IMR-90 (cell line): Measurements from ENCODE around the gene DPP10. TPM values are rescaled to one million over a fixed set of nuclear protein-coding genes. Genes with fewer than 3 reads are reported as not detected.

ENCODE experiments used
- ATAC-seq: fragments of 200-7000 bp; cut with Tn5 transposase; 2 replicates; pipeline ENCODE4 v1.9.1; 2020; ENCODE audit warnings: low read depth, mild to moderate bottlenecking, moderate library complexity
- BruUV-seq: library from RNA; stranded (reverse); fragments of 400-500 nt; replicated peaks from 2 replicates; lab custom pipeline; 2021; lab: Mats Ljungman, UMichigan
- CTCF ChIA-PET: fragments of 300-600 bp; formaldehyde crosslinking; extraction: SDS; loops from one replicate; lab custom pipeline; 2021; ENCODE audit warnings: antibody characterized with exemption; lab: Yijun Ruan, JAX
- POLR2A ChIA-PET: fragments of 300-600 bp; sonication (Branson Sonifier 250); formaldehyde crosslinking; loops from one replicate; lab custom pipeline; 2022; ENCODE audit warnings: antibody characterized with exemption; ENCODE audit not compliant: unreplicated experiment; lab: Charles Lee
- DNase-seq: peaks from one replicate; pipeline ENCODE4 v3.0.0; 2013
- H2AFZ ChIP-seq: replicated peaks from 2 replicates; pipeline ENCODE3; 2013; ENCODE audit warnings: low read length, mild to moderate bottlenecking; ENCODE audit not compliant: poor library complexity
- H2AK5ac ChIP-seq: 2 replicates; pipeline ENCODE4 v1.6.1; 2013; ENCODE audit warnings: low read depth, low read length, inconsistent platforms
- H2AK9ac ChIP-seq: replicated peaks from 2 replicates; pipeline ENCODE3; 2013; ENCODE audit warnings: mild to moderate bottlenecking, low read depth, low read length, moderate library complexity; ENCODE audit not compliant: poor library complexity
- H2BK120ac ChIP-seq: 2 replicates; pipeline ENCODE4 v1.6.1; 2013; ENCODE audit warnings: low read depth, low read length, inconsistent platforms
- H2BK15ac ChIP-seq: 3 replicates; pipeline ENCODE4 v1.6.1; 2013; ENCODE audit warnings: low read depth, low read length, inconsistent platforms
- H2BK20ac ChIP-seq: 2 replicates; pipeline ENCODE4 v1.6.1; 2013; ENCODE audit warnings: low read depth, mild to moderate bottlenecking, inconsistent platforms, low read length, moderate library complexity
- H2BK5ac ChIP-seq: 2 replicates; pipeline ENCODE4 v1.6.1; 2013; ENCODE audit warnings: mild to moderate bottlenecking, low read depth, low read length, inconsistent platforms; ENCODE audit not compliant: poor library complexity, severe bottlenecking
- H3K14ac ChIP-seq: replicated peaks from 2 replicates; pipeline ENCODE4 v1.6.1; 2013; ENCODE audit warnings: low read depth, low read length, inconsistent platforms
- H3K18ac ChIP-seq: 2 replicates; pipeline ENCODE4 v1.6.1; 2013; ENCODE audit warnings: low read depth, low read length, control low read depth
- H3K23ac ChIP-seq: 2 replicates; pipeline ENCODE4 v1.6.1; 2013; ENCODE audit warnings: low read depth, low read length, inconsistent platforms
- H3K27ac ChIP-seq: 2 replicates; pipeline ENCODE4 v1.5.1; 2013; ENCODE audit warnings: mild to moderate bottlenecking, control low read depth, low read length; ENCODE audit not compliant: insufficient read depth
- H3K27me3 ChIP-seq: 2 replicates; pipeline ENCODE4 v1.6.1; 2013; ENCODE audit warnings: low read length; ENCODE audit not compliant: control insufficient read depth, insufficient read depth
- H3K36me3 ChIP-seq: 2 replicates; pipeline ENCODE4 v1.6.1; 2013; ENCODE audit warnings: low read length, mixed read lengths; ENCODE audit not compliant: control insufficient read depth, insufficient read depth
- H3K4ac ChIP-seq: 2 replicates; pipeline ENCODE4 v1.6.1; 2013; ENCODE audit warnings: low read depth, low read length, inconsistent platforms
- H3K4me1 ChIP-seq: 2 replicates; pipeline ENCODE4 v1.6.1; 2013; ENCODE audit warnings: low read length, mixed read lengths; ENCODE audit not compliant: control insufficient read depth, insufficient read depth
- H3K4me2 ChIP-seq: 2 replicates; pipeline ENCODE4 v1.6.1; 2013; ENCODE audit warnings: low read depth, mild to moderate bottlenecking, control low read depth, low read length, moderate library complexity
- H3K4me3 ChIP-seq: 2 replicates; pipeline ENCODE4 v1.5.1; 2013; ENCODE audit warnings: low read depth, mild to moderate bottlenecking, control low read depth, low read length, moderate library complexity; ENCODE audit not compliant: insufficient read depth
- H3K56ac ChIP-seq: 2 replicates; pipeline ENCODE4 v1.6.1; 2013; ENCODE audit warnings: low read length, inconsistent platforms; ENCODE audit not compliant: insufficient read depth; ENCODE audit errors: extremely low read depth
- H3K79me1 ChIP-seq, 2 experiments: 2 replicates each; pipeline ENCODE4 v1.6.1; 2013; ENCODE audit warnings: low read length in 2 of 2, inconsistent platforms in 1 of 2, low read depth in 1 of 2
- H3K9ac ChIP-seq: 2 replicates; pipeline ENCODE4 v1.6.1; 2013; ENCODE audit warnings: low read depth, low read length, control low read depth
- H3K9me1 ChIP-seq: 2 replicates; pipeline ENCODE4 v1.6.1; 2013; ENCODE audit warnings: low read length, inconsistent platforms; ENCODE audit not compliant: insufficient read depth
- H3K9me3 ChIP-seq: 2 replicates; pipeline ENCODE4 v1.6.1; 2013; ENCODE audit warnings: low read length; ENCODE audit not compliant: control insufficient read depth, insufficient read depth
- H4K20me1 ChIP-seq: 2 replicates; pipeline ENCODE4 v1.6.1; 2013; ENCODE audit warnings: low read length, inconsistent platforms; ENCODE audit not compliant: insufficient read depth
- H4K5ac ChIP-seq: 2 replicates; pipeline ENCODE4 v1.6.1; 2013; ENCODE audit warnings: mild to moderate bottlenecking, low read depth, low read length, control low read depth
- H4K8ac ChIP-seq, 2 experiments: 2 replicates each; pipeline ENCODE4 v1.6.1; 2013; ENCODE audit warnings: low read depth in 2 of 2, low read length in 2 of 2, control low read depth in 1 of 2, inconsistent platforms in 1 of 2
- H4K91ac ChIP-seq: 2 replicates; pipeline ENCODE4 v1.6.1; 2013; ENCODE audit warnings: low read depth, low read length, inconsistent platforms; ENCODE audit not compliant: insufficient read depth
- BHLHE40 ChIP-seq: fragments of 150-350 bp; IDR thresholded peaks from 2 replicates; pipeline ENCODE4 v1.6.1; 2016; ENCODE audit warnings: mild to moderate bottlenecking, low read depth, low read length
- CEBPB ChIP-seq: IDR thresholded peaks from 2 replicates; pipeline ENCODE4 v1.6.1; 2012; ENCODE audit warnings: low read depth, low read length, improper control_type of control experiment
- CHD1 ChIP-seq: IDR thresholded peaks from 2 replicates; pipeline ENCODE4 v1.6.1; 2012; ENCODE audit warnings: low read depth, low read length, improper control_type of control experiment
- FOS ChIP-seq: fragments of 150-350 bp; IDR thresholded peaks from 2 replicates; pipeline ENCODE4 v1.6.1; 2016; ENCODE audit warnings: low read depth, low read length
- MAFK ChIP-seq: IDR thresholded peaks from 2 replicates; pipeline ENCODE4 v1.6.1; 2012; ENCODE audit warnings: low read depth, low read length, improper control_type of control experiment
- MAZ ChIP-seq: IDR thresholded peaks from 2 replicates; pipeline ENCODE4 v1.6.1; 2012; ENCODE audit warnings: low read depth, mild to moderate bottlenecking, low read length, improper control_type of control experiment, moderate library complexity, borderline replicate concordance
- MXI1 ChIP-seq: IDR thresholded peaks from 2 replicates; pipeline ENCODE4 v1.6.1; 2012; ENCODE audit warnings: low read depth, mild to moderate bottlenecking, low read length, moderate library complexity, borderline replicate concordance
- POLR2A ChIP-seq: IDR thresholded peaks from 2 replicates; pipeline ENCODE4 v1.6.1; 2012; ENCODE audit warnings: mild to moderate bottlenecking, low read depth, low read length
- RCOR1 ChIP-seq: IDR thresholded peaks from 2 replicates; pipeline ENCODE4 v1.6.1; 2012; ENCODE audit warnings: mild to moderate bottlenecking, low read length, improper control_type of control experiment; ENCODE audit not compliant: insufficient replicate concordance
- SMC3 ChIP-seq: fragments of 150-350 bp; IDR thresholded peaks from 2 replicates; pipeline ENCODE4 v1.6.1; 2016; ENCODE audit warnings: low read depth, mild to moderate bottlenecking, antibody characterized with exemption, low read length, moderate library complexity
- USF2 ChIP-seq: fragments of 150-350 bp; IDR thresholded peaks from 2 replicates; pipeline ENCODE4 v1.6.1; 2017; ENCODE audit warnings: mild to moderate bottlenecking, antibody characterized with exemption, low read length, low read depth
- WGBS, 2 experiments: methylation state at CpG; one replicate each; pipeline versions ENCODE4 v1.1.5 to v1.1.7; 2013; ENCODE audit warnings: missing lambda C conversion rate in 2 of 2; ENCODE audit not compliant: insufficient read length in 1 of 2; ENCODE audit errors: extremely low coverage in 2 of 2; 5-methylcytosine and 5-hydroxymethylcytosine counted together
- dilution Hi-C: fragments of 300-500 bp; cut with HindIII; formaldehyde crosslinking; loops from one replicate; pipeline ENCODE4 v1.14.3; 2018; ENCODE audit warnings: low sequenced_read_pairs; ENCODE audit not compliant: unreplicated experiment
- in situ Hi-C: fragments of 300-500 bp; cut with MboI; formaldehyde crosslinking; loops from 3 replicates; pipeline ENCODE4 v1.14.3; 2019; ENCODE audit warnings: low sequenced_read_pairs, inconsistent platforms, mixed read lengths
- intact Hi-C: fragments of 100-400 bp; cut with micrococcal nuclease; formaldehyde crosslinking; loops from 2 replicates; pipeline ENCODE4 v1.10.0; 2022
- polyA plus RNA-seq, 3 experiments: library from polyadenylated mRNA; depleted of rRNA; stranded (reverse); fragments of >200 nt; gene quantifications; 2 replicates each; pipeline ENCODE4 v1.2.3, GENCODE V29; 2012; ENCODE audit warnings: low replicate concordance in 1 of 3
- total RNA-seq: library from RNA; depleted of rRNA; stranded (reverse); fragments of >200 nt; gene quantifications from 2 replicates; pipeline ENCODE4 v1.2.3, GENCODE V29; 2012
- TF ChIP-seq, protein P1 (sequence below): fragments of 150-350 bp; IDR thresholded peaks from 2 replicates; pipeline ENCODE4 v1.6.1; 2016; ENCODE audit warnings: low read depth, mild to moderate bottlenecking, low read length, moderate library complexity, borderline replicate concordance

DPP10 gene
- total and polyA plus RNA-seq, 2 of the 4 experiments (the other 2 are of a cell fraction), result not detected

DNA sequence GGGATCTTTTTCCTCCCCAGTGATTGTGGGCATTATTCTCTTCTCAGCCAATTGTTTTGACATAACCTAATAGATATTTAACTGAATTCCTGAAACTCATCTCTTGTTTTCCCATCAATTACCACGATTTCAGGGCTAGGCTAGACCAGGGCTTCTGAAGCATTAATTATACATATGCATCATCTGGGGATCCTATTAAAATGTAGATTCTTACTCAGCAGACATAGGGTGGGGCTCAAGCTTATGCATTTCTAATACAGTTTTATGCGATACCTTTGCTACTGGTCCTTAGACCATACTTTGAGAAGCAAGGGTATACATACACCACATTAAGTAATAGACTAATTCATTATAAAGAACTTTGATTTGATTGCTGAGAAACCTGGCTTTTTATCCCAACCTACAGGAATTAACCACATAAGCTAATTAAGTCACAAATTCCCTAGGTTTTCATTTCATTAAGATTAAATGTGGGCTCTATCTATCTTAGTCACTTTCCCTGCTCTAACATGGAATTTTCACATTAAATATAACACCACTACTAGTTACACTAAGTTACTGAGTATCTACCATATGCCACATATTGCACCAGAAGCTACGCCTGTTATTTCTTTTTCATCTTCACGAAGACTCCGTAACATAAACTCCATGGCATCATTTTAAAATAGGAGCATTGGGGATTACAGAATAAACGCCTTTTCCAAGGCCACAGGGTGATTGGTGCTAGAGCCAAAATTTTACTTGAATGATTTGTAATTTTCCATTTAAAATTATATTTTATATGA, 417.5 kb downstream of the DPP10 start:
- dilution Hi-C loops (no loop called here), intact Hi-C loops (no loop called here), in situ Hi-C loops (no loop called here)
- H3K9me3 ChIP-seq, result peaks cover 2% of the 10 kb centered on the region; the same call in 1 of the 2 replicates
- no peak overlapping the region for H4K91ac ChIP-seq
- H3K4me2 ChIP-seq, result no peak overlapping the region
- no peak overlapping the region for H3K4me3 ChIP-seq
- ATAC-seq (no peak), DNase-seq (no peak)
- no peak overlapping the region for H3K18ac ChIP-seq
- no peaks in the 10 kb centered on the region for H3K79me1 ChIP-seq
- CTCF ChIA-PET, result no interaction called here
- POLR2A ChIA-PET, result no interaction called here
- no peaks in the 10 kb centered on the region for H3K27me3 ChIP-seq
- H2AK9ac ChIP-seq, result no peak overlapping the region
- H2AFZ ChIP-seq, result no peak overlapping the region
- no peaks in the 10 kb centered on the region for H4K20me1 ChIP-seq
- H4K8ac ChIP-seq, result no peak overlapping the region
- no peak overlapping the region for H2AK5ac ChIP-seq
- H3K4me1 ChIP-seq, result no peaks in the 10 kb centered on the region
- no peak overlapping the region for H4K5ac ChIP-seq
- H3K4ac ChIP-seq, result no peak overlapping the region
- H3K27ac ChIP-seq, result no peak overlapping the region
- H3K9me1 ChIP-seq, result no peaks in the 10 kb centered on the region
- H2BK15ac ChIP-seq, result no peak overlapping the region
- H3K23ac ChIP-seq, result no peak overlapping the region
- no peak overlapping the region for H3K56ac ChIP-seq
- no peak overlapping the region for H2BK120ac ChIP-seq
- H3K14ac ChIP-seq, result no peak overlapping the region
- no peak overlapping the region for H2BK20ac ChIP-seq
- no peak overlapping the region for H3K9ac ChIP-seq
- no peak overlapping the region for H2BK5ac ChIP-seq
- TF ChIP-seq FOS, result no peak
- no peak for TF ChIP-seq MAFK
- no peak for TF ChIP-seq BHLHE40
- TF ChIP-seq POLR2A, result no peak
- no peak for TF ChIP-seq CEBPB
- no peak for TF ChIP-seq SMC3
- TF ChIP-seq, protein P1, sequence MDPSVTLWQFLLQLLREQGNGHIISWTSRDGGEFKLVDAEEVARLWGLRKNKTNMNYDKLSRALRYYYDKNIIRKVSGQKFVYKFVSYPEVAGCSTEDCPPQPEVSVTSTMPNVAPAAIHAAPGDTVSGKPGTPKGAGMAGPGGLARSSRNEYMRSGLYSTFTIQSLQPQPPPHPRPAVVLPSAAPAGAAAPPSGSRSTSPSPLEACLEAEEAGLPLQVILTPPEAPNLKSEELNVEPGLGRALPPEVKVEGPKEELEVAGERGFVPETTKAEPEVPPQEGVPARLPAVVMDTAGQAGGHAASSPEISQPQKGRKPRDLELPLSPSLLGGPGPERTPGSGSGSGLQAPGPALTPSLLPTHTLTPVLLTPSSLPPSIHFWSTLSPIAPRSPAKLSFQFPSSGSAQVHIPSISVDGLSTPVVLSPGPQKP, result no peak
- TF ChIP-seq CHD1, result no peak
- no peak for TF ChIP-seq MAZ
- no peak for TF ChIP-seq MXI1
- TF ChIP-seq USF2, result no peak
- TF ChIP-seq RCOR1, result no peak
- H3K36me3 ChIP-seq, result no peaks in the 10 kb centered on the region
- WGBS, 2 experiments, result no CpG with 5 or more reads among the region's 6 CpGs
- no TSS peak for BruUV-seq
